22Rv1 (cell line): Measurements from ENCODE around the gene IRS1.

Source experiments
- ZFX ChIP-seq: fragments of 450-650 bp; IDR thresholded peaks from 2 replicates; pipeline ENCODE4 v1.6.1; 2017; ENCODE audit warnings: antibody characterized with exemption, borderline replicate concordance
- TF ChIP-seq, protein P1 (sequence below): fragments of 450-650 bp; IDR thresholded peaks from 2 replicates; pipeline ENCODE4 v1.5.1; 2017; ENCODE audit warnings: mild to moderate bottlenecking

DNA sequence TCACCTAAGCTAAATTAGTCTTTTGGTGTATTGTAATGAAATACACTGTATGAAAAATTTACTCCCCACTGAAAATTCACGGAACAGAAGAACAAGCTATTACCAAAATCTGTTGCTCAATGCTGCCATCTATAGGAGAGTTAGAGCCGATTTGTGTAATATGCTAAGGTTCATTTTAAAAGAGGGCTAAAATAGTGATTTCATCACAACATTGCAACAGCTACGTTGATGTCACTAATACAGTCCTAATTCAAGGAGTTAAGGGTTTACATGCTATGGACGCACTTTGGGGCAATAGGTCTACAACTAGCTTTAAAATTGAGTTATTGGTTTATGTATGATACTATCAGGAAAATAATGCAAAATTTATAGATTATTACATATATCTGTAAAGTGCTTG lies 3.0 kb upstream of the IRS1 start:
- TF ChIP-seq, protein P1, sequence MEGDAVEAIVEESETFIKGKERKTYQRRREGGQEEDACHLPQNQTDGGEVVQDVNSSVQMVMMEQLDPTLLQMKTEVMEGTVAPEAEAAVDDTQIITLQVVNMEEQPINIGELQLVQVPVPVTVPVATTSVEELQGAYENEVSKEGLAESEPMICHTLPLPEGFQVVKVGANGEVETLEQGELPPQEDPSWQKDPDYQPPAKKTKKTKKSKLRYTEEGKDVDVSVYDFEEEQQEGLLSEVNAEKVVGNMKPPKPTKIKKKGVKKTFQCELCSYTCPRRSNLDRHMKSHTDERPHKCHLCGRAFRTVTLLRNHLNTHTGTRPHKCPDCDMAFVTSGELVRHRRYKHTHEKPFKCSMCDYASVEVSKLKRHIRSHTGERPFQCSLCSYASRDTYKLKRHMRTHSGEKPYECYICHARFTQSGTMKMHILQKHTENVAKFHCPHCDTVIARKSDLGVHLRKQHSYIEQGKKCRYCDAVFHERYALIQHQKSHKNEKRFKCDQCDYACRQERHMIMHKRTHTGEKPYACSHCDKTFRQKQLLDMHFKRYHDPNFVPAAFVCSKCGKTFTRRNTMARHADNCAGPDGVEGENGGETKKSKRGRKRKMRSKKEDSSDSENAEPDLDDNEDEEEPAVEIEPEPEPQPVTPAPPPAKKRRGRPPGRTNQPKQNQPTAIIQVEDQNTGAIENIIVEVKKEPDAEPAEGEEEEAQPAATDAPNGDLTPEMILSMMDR = peak; percentile 83
- TF ChIP-seq ZFX = no peak
